ENCODE measurements around the gene NKX1-2. TPM values are rescaled to one million over a fixed set of nuclear protein-coding genes. Genes with fewer than 3 reads are reported as not detected.

The NKX1-2 gene
- total RNA-seq, result not detected in 2 replicates

DNA sequence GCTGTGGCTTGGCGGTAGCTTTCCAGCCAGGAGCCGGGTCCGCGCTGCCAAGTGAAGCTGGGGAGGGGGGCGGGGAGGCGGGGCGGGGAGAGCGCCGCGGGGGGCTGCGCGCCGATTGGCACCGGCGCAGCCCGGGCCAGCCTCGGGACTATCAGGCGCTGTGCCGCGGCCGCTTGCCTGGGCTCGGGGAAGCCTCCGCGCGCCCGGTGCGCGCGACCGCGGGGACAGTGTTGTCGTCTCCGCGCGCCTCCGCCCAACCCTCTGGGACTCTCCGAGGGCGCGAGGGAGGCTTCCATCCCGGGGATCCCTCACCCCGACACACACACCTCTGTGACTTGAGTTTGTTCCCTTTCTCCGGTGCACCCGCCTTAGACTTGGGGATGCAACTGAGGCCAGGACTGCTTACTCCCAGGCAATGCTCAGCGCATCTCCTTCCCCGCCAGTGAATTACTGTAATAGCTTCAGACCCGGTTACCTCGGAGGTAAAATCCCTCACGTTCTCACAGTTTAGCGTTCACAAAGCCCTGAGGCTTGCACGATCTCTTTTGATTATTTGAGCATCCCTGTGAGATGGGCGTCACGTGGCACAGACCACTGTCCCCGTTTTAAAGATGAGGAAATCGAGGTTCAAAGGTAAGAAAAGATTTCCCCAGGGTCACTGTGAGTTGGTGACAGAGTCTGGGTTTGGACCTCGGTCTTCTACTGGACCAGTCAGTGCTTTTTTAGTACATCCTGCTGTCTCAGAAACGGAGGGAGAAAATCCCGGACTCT, at the start of gene NKX1-2:
TSS of gene NKX1-2 (minus strand) at position 24 of the 771 bp plus-strand sequence. CDS start 92 bp downstream, outside the sequence.

DNA sequence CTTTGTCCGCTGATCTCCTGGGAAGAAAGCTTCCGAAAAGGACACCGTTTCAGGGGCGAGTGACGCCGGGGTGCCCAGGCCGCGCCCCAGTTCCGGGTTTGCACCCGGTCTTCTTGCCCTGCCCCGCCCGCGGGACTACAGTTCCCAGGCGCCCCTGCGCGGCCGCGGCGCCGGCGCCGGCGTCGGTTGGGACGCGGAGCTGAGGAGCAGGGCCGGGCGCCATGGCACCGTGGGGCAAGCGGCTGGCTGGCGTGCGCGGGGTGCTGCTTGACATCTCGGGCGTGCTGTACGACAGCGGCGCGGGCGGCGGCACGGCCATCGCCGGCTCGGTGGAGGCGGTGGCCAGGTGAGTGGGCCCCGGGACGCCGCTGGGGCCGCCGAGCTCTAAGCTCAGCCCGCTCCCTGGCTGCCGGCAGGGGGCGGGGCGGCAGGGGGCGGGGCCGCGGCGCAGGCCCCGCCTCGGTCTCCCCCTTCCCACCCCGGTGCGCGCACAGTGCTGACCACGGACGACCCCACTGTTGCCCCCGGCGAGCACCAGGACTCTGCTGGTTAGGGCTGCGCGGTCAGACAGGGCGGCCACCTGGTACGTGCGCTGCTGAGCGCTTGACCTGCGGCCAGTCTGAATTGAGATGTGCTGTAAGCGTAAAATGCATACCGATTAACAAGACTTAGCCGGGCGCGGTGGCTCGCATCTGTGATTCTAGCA, 12.0 kb upstream of the NKX1-2 start, which contains the start of gene LHPP:
TSS of gene LHPP (plus strand) at position 182 of the 706 bp plus-strand sequence. CDS start at position 222, 40 bp downstream.

DNA sequence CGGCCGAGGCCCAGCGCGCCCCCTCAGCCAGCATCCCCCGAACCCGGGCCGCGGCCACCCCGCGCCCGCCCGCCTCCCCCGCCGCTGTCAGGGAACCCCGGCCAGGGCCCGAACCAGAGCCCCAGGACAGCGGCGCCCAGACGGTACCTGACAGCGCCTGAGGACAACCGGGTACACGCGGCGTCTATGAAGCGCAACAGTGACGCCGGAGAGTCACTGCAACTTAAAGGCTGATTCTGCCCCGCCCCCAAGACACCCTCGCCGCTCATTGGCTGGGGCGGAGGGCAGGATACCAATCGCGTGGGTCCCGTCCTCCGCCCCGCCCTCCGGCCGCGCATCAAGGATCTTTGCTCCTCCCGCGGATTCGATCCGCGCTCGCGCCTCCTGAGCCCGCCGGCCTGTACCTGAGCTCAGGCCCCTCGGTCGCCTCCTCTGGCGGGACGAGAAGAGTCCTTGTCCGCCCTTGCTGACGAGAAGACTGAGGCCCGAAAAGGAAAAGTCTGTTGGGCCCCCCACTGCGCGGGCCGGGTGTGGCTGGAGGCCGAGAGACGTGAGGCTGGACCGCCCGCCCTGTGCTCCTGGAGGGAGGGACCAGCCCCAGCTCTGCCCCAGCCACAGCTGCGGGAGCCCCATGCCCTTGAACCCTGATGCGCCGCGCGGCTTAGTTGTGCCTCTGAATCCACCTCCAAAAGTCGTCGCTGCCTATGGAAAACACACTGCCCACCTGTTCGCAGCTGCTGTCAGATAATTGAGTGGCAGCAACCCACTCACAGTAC, 30.9 kb downstream of the NKX1-2 start, which contains the start of gene OAT:
TSS of gene OAT (minus strand) at position 198 of the 776 bp plus-strand sequence. CDS start 6,752 bp downstream, outside the sequence.

Other genes with a start within 250 kb of the NKX1-2 start
- gene OAT, start 31.1 kb downstream of the NKX1-2 start, total RNA-seq, result 201 and 211 TPM in 2 replicates
- gene LHPP, start 11.8 kb upstream of the NKX1-2 start, total RNA-seq, result 9.2 and 11.0 TPM in 2 replicates

Data from smooth muscle cell of bladder (primary cell).